Cardiac muscle cell (in vitro differentiated cells and primary cell): ENCODE results near the gene POGZ. TPM values are rescaled to one million over a fixed set of nuclear protein-coding genes. Genes with fewer than 3 reads are reported as not detected.

ENCODE experiments used
- DNase-seq, 2 donors: peaks; one replicate each; pipeline versions ENCODE4 v3.0.0 to v3.0.0-alpha.2; 2010 to 2017; ENCODE audit warnings: low read depth in 1 of 2, low spot score in 1 of 2
- H3K27ac ChIP-seq: fragments of 200-600 bp; sonication (generic); 2 replicates; pipeline ENCODE4 v1.5.1; 2016
- H3K27me3 ChIP-seq: fragments of 200-600 bp; sonication (generic); 2 replicates; pipeline ENCODE4 v1.6.0; 2016; ENCODE audit warnings: control low read depth
- H3K36me3 ChIP-seq: fragments of 200-600 bp; sonication (generic); 2 replicates; pipeline ENCODE4 v1.5.1; 2016; ENCODE audit warnings: control low read depth
- H3K4me1 ChIP-seq: fragments of 200-600 bp; sonication (generic); 2 replicates; pipeline ENCODE4 v1.8.1; 2017; ENCODE audit warnings: low read depth, mild to moderate bottlenecking, mixed run types
- H3K4me3 ChIP-seq: fragments of 200-600 bp; sonication (generic); 2 replicates; pipeline ENCODE4 v1.5.1; 2016; ENCODE audit warnings: mild to moderate bottlenecking
- H3K9me3 ChIP-seq: fragments of 200-600 bp; sonication (generic); 2 replicates; pipeline ENCODE4 v1.5.1; 2017; ENCODE audit warnings: low read depth, mild to moderate bottlenecking, control low read depth
- polyA plus RNA-seq: library from polyadenylated mRNA; unstranded; fragments of >200 nt; fragmentation: Nextera tagmentation; extraction: Ambion mirVana; gene quantifications from 2 replicates; pipeline ENCODE4 v1.2.1, GENCODE V29; 2016
- total RNA-seq: library from RNA; depleted of rRNA; stranded (reverse); fragments of >200 nt; gene quantifications from 2 replicates; pipeline ENCODE4 v1.2.3, GENCODE V29; 2016
- TF ChIP-seq, protein P1 (sequence below): IDR thresholded peaks from 2 replicates; pipeline ENCODE4 v1.5.1; 2012; ENCODE audit warnings: low read depth, mild to moderate bottlenecking, low read length

Gene POGZ
- total and polyA plus RNA-seq, 2 experiments from 2014 or later, result 30.8 to 48.6 TPM

DNA sequence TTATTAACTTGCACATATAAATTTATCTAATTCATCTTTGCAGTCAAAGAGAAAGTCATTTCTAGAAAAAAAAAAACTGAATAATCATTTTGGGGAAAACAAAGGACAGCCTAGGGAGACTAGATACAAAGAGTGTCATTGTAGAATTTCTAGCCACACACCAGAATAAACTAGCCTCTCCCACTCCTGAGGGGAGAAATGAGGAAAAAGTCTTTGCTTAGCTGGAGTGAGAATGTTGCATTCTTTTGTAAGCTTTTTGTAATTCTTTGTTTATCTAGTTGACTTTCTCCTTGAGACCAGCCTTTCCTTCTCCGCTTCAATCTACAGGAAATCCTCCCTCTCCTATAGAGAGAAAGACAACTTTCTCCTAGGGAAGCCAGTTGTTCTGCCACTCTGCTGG lies 36.0 kb upstream of the POGZ start:
- Histone ChIP-seq H3K9me3 (no peaks in the 10 kb centered on the region), H3K4me3 (no peak overlapping the region)

DNA sequence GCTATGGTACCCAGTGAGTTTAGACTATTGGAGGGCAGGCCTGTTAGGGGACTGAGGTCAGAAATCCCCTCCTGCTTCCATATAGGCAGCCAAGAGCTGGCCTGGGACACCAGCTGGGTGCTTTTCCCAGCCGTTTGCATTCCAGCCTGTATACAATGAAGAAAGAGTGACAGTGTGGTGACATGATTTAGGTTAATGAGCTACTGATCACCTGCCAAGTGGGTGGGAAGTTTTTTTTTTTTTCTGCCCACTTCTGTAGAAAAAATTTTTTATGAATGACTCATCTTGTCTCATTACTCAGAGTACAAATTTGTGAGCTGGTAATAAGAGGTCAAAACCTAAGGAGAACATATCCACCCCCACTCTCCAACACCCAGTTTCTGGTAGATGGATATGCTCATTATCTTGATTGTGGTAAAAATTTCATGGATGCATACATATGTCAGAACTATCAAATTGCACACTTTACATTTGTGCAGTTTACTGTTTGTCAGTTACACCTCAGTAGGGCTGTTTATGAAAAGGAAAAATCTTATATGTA lies 35.5 kb upstream of the POGZ start:
- Histone ChIP-seq H3K27me3 (no peaks in the 10 kb centered on the region), H3K9me3 (no peaks in the 10 kb centered on the region), H3K4me1 (no peaks in the 10 kb centered on the region), H3K4me3 (no peak overlapping the region), H3K36me3 (no peaks in the 10 kb centered on the region), H3K27ac (no peak overlapping the region)
- TF ChIP-seq, protein P1, sequence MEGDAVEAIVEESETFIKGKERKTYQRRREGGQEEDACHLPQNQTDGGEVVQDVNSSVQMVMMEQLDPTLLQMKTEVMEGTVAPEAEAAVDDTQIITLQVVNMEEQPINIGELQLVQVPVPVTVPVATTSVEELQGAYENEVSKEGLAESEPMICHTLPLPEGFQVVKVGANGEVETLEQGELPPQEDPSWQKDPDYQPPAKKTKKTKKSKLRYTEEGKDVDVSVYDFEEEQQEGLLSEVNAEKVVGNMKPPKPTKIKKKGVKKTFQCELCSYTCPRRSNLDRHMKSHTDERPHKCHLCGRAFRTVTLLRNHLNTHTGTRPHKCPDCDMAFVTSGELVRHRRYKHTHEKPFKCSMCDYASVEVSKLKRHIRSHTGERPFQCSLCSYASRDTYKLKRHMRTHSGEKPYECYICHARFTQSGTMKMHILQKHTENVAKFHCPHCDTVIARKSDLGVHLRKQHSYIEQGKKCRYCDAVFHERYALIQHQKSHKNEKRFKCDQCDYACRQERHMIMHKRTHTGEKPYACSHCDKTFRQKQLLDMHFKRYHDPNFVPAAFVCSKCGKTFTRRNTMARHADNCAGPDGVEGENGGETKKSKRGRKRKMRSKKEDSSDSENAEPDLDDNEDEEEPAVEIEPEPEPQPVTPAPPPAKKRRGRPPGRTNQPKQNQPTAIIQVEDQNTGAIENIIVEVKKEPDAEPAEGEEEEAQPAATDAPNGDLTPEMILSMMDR, result no peak
- DNase-seq, result peak in 1 of 2 donors; percentile 79

More for the DNA sequence above, 36.0 kb upstream of the POGZ start:
- TF ChIP-seq, protein P1, result no peak
- Histone ChIP-seq H3K27me3 (no peaks in the 10 kb centered on the region), H3K4me1 (no peaks in the 10 kb centered on the region), H3K27ac (no peak overlapping the region), H3K36me3 (no peaks in the 10 kb centered on the region)
- DNase-seq, result no peak

DNA sequence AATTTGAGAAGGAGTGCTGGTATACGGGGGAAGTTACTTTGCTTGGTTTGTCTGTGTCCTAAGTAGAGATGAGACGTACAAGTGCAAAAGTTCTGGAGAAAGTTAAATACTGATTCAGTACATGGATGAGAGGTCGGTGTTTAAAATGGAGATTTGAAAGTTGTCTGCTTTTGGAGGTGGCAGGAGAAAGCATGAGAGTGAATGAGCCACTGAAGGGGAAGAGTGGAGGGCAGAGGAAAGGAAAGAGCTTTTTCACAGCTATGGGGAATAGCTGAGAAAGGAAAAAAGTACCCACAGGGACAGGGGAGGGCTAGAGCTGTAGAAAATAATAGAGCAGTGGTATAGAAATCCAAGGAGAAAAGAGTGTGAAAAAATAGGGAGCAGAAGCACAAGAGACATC lies 33.7 kb upstream of the POGZ start:
- H3K9me3 ChIP-seq, result no peaks in the 10 kb centered on the region
- H3K4me1 ChIP-seq, result no peaks in the 10 kb centered on the region
- H3K36me3 ChIP-seq, result no peaks in the 10 kb centered on the region
- no peaks in the 10 kb centered on the region for H3K27me3 ChIP-seq
- no peak overlapping the region for H3K27ac ChIP-seq
- TF ChIP-seq, protein P1, result no peak
- no peak for DNase-seq
- H3K4me3 ChIP-seq, result no peak overlapping the region

DNA sequence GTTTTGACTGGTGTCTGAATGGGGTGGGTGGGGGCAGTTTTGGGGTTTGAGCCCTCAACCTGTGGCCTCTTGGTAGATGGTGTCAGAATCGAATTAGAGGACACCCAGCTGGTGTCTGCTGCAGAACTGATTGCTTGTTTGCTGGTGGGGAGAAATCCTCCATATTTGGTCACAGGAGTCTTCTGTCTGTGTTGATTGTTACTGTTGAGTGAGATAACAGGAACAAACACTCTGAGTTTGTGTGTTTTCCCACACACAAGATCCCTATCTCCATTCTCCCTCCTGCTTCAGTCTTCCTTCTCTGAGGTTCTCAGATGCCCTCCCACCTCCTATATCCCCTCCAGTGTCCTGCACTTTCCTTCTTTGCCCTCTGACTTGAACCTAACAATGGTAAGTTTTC lies 32.8 kb upstream of the POGZ start:
- Histone ChIP-seq H3K4me1 (no peaks in the 10 kb centered on the region), H3K36me3 (no peaks in the 10 kb centered on the region), H3K27me3 (no peaks in the 10 kb centered on the region), H3K4me3 (no peak overlapping the region), H3K27ac (no peak overlapping the region), H3K9me3 (no peaks in the 10 kb centered on the region)
- TF ChIP-seq, protein P1, result no peak
- DNase-seq, result no peak

DNA sequence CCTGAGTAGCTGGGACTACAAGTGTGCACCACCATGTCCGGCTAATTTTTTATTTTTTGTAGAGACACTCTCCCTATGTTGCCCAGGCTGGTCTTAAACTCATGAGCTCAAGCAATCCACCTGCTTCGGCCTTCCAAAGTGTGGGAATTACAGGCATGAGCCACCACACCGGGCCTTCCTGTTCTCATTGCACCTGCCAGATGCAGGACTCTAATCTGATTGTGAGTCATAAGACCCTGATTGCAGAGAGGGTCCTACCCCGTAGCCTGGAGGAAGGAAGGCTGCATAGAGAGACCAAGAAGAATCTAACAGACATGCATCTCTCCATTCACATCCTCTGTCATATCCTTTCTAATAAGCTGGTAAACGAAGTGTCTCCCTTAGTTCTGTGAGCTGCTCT lies 32.3 kb upstream of the POGZ start:
- DNase-seq, result no peak

More for the DNA sequence above, 32.3 kb upstream of the POGZ start:
- H3K36me3 ChIP-seq, result no peaks in the 10 kb centered on the region
- H3K9me3 ChIP-seq, result no peaks in the 10 kb centered on the region
- TF ChIP-seq, protein P1, result no peak
- no peaks in the 10 kb centered on the region for H3K27me3 ChIP-seq
- no peak overlapping the region for H3K4me3 ChIP-seq
- no peaks in the 10 kb centered on the region for H3K4me1 ChIP-seq
- H3K27ac ChIP-seq, result no peak overlapping the region
